Activated T-helper 1 cell treated with anti-CD3 and anti-CD28 coated beads, Interleukin-2, amount 50 U/mL, for 16 hours (primary cell): ENCODE measurements around the gene RNU7-1.
"Not testable (repeated sequence)": the region's sequence is repeated elsewhere in the genome, so short reads cannot be mapped to it uniquely, and the experiment has no call there.

Experiments used
- DNase-seq, 2 donors: peaks; one replicate each; pipeline ENCODE4 v3.0.0-alpha.2; 2020; ENCODE audit warnings: low read depth in 1 of 2, low spot score in 1 of 2

Gene RNU7-1

DNA sequence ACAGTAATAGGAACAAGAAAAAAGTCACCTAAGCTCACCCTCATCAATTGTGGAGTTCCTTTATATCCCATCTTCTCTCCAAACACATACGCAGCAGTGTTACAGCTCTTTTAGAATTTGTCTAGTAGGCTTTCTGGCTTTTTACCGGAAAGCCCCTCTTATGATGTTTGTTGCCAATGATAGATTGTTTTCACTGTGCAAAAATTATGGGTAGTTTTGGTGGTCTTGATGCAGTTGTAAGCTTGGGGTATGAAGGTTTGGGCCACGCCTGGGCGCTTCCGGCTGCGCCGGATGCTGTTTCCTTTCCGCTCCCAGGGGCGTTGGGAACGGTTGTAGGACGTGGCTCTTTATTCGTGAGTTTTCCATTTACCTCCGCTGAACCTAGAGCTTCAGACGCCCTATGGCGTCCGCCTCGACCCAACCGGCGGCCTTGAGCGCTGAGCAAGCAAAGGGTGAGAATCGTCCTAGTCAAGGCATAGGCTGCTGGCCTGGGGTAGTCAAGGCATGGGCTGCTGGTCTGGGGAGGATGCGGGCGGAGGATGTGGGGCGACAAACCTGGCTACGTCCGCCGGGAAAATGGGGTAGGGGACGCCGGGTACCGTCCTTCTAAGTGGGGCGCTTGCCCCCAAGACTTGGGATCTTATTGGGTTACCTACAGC lies at the start of gene RNU7-1, which contains the start of gene C12orf57:
Gene RNU7-1 (plus strand): TSS at position 95 of the 659 bp plus-strand sequence.
Gene C12orf57 (plus strand): TSS at position 301 of the 659 bp plus-strand sequence. CDS start 100 bp downstream, at position 401.
- DNase-seq, result peak in 1 of 2 donors; percentile 68

- no peak for DNase-seq
Observed at GRCh38 chr12:6894321-6894720, 49.3 kb upstream of the RNU7-1 start.

DNA sequence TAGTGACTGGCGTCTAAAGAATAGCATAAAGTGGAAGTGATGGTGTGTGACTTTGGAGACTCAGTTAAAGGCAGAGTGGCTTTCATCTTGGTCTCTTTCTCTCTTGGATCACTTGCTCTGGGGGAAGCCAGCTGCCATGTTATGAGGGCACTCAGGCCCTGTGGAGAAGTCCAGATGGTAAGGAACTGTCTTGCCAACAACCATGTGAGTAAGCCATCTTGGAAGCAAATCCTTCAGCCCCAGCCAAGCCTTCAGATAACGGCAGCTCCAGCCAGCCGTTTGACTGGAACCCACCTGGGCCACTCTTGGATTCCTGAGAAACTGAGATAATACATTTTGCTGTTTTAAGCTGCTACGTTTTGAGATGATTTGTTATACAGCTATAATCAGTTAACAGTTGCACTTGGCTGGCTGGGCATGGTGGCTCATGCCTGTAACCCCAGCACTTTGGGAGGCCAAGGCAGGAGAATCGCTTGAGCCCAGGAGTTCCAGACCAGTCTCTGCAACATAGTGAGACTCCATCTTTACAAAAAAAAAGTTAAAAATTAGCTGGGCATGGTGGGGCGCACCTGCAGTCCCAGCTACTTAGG lies 46.7 kb upstream of the RNU7-1 start:
- DNase-seq, result no peak

- no peak for DNase-seq
Observed at GRCh38 chr12:6899427-6899826, 44.2 kb upstream of the RNU7-1 start.

- DNase-seq, result no peak
Observed at GRCh38 chr12:6899837-6900519, 43.6 kb upstream of the RNU7-1 start.

- no peak for DNase-seq
Observed at GRCh38 chr12:6902448-6902847, 41.2 kb upstream of the RNU7-1 start.

DNA sequence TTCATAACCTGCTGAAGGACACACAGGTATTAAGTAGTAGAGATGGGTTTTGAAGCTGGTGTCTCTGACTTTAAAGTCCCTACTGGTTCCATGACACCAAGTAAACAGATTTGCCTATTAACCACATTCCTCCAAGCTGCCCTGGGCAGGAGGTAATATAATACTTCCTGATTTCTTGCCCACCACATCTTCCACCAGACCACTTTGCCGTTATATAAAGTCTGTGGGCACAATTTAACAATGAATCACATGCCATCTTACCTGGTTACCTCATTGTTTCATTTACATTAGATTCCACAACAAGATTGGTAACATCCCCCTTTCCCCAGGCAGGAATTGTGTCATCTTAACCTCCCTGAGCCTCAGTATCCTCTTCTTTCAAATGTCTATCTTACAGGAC lies 39.9 kb upstream of the RNU7-1 start:
- DNase-seq, result no peak

DNA sequence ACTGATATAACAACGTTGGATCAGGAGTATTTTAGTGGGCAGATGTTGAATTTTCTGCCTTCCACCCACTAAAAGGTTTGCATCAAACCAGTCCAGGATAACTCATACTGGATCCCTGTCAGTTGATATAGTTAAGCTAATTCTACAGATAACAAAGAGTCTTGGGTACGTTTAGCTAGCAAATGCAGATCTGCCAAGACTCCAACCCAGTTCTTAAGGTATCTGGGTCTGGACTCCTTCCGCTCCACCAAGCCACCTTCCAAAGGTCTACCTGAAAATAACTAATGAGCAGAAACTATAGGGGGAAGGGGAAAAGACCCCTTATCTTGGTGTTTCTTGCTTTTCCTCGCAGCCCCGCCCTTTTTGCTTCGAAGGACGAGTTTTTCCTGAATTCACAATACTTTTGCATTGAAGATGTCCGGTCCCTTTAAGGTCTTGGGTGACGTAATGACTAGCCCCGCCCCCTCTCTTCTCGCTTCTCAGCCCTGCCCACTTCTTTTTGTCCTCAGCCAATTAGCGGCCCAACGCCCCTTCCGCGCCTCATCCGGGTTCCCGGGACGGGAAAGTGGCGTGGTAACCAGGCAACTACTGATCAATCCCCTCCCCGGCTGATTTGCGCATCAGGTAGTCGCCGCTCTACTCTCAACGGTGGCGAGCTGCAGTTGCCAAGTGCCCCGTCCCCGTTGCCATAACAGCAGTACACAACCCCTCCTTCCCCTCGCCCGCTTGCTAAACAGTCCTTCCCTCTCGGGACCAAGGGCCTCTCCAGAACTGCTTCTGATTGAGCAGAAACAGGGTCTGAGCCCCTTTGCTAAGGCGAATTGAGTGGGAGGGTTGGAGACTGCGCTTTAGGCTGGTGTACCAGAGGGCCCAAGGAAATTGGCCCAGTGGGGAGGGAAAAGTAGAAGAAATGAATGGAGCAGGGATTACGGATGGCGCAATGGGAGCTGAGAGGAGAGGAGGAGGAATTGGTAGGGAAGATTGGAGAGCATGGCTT lies 39.0 kb upstream of the RNU7-1 start, which contains the start of gene LRRC23:
Gene LRRC23 (plus strand): TSS at position 543 of the 997 bp plus-strand sequence. CDS start 812 bp downstream, outside the sequence.
- peak; percentile 93 to 95 for DNase-seq

GRCh38 chr12:6905414-6906040 lies 38.1 kb upstream of the RNU7-1 start:
- DNase-seq, result no peak

GRCh38 chr12:6908141-6908540 lies 35.5 kb upstream of the RNU7-1 start:
- not testable (repeated sequence) for DNase-seq

DNA sequence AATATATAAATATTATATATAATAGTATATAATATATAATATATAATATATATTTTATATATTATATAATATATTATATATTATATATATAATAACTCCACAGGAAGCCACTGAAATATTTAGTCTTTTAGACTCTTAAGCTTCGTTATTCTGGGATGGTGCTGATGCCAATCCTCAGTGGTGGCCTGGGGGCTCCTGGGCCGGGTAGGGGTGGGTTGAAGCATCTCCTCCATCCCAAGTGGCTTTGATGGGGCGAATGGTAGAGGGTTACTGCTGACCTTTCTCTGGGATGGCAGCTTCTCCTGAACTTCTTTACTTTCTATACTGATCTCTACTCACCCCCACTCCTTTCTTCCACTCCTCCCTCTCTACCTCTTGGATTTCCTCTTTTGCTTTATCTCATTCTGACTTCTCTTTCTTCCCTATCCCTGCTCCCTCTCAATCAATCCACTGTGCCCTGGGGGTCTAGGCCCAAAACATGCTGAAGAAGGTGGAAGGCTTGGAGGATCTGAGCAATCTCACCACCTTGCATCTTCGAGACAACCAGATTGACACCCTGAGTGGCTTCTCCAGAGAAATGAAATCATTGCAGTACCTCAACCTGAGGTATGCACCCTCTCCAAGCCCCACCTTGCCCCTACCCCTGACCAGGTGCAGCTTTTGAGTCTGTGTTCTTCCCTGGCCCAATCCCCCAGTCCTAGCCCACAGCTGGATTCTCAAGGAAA lies 34.0 kb upstream of the RNU7-1 start:
- DNase-seq, result no peak

DNA sequence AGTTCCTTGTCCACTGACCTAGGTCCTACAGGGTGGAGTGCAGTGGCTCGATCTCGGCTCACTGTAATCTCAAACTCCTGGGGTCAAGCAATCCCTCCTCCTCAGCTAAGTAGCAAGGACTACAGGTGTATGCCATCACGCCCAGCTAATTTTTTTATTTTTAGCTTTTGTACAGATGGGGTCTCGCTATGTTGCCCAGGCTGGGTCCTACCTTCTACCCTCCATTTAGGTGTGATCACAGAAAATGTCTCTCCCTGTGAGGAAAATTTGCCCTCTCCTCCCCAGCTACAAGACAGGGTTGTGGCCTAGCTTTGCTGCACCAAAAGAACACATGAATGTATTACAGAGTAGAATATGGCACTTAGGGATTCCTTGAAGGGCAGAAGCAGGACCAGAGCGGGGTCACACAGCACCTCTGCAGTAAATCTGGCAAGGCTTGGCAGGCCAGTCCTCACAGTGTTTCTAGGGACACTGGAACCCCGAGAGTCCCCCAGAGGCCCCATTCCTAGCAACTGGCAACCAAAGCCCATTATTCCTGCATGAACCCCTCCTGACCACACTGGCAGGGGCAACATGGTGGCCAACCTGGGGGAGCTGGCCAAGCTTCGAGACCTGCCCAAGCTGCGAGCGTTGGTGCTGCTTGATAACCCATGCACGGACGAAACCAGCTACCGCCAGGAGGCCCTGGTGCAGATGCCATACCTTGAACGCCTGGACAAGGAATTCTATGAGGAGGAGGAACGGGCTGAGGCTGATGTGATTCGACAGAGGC lies 31.3 kb upstream of the RNU7-1 start:
- DNase-seq, result no peak

DNA sequence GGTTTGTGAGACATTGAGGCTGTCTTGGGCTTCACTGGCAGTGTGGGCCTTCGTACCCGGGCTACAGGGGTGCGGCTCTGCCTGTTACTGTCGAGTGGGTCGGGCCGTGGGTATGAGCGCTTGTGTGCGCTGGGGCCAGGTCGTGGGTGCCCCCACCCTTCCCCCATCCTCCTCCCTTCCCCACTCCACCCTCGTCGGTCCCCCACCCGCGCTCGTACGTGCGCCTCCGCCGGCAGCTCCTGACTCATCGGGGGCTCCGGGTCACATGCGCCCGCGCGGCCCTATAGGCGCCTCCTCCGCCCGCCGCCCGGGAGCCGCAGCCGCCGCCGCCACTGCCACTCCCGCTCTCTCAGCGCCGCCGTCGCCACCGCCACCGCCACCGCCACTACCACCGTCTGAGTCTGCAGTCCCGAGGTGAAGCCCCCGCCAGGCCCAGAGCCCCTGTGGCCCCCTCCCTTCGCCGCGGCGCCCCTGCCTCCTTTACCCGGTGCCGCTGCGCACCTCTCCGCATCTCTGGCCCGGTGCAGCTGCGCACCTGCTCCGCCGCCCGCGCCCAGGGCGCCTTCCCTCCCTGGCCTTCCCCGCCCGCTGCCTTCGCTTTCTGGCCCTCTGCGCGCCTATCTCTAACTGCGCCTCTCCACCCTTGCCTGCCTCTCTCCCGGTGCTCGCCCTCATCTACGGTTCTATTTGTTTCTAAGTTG lies 29.2 kb upstream of the RNU7-1 start, which contains the start of gene ENO2:
Gene ENO2 (plus strand): TSS at position 335 of the 701 bp plus-strand sequence. CDS start 1,253 bp downstream, outside the sequence.
- DNase-seq, result peak; percentile 69 to 77

DNA sequence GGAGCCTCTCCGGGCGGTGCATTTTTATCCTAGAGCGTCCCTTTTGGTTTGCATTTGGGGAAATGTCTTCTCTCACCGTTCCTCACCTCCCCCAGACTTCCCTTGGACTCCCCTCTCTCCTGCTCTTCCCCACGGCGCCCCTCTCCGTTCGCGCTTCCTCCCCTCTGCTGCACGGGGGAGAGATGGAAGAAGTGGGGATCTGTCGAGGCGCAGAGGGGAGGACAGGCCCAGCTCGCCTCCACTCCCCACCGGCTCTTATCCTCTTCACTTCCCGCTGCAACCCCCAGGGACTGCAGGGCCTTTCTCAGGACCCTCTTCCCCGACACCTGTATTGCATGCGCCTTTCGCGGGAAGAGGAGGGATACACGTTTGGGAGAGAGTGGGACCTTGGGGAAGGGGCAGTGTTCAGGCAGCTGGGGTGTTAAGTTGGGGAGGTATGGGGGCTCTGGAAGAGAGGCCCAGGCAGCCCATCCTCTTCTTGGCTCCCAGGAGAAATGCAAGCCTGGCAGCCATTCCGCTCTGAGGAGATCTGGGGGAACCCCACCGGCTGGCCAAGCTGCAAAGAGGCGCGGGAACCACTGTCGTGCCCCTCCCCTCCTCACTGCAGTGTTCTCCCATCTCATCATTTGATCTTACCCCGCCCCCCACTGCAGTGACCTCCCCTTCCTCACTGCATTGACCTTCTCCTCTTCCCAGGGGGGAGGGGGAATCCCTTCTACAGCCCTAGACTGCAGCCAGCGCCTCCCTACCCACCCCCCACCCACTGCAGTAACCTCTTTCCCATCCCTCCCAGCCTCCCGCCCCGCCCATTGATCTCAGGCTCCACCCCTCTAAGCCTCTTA lies 28.4 kb upstream of the RNU7-1 start:
- no peak for DNase-seq

GRCh38 chr12:6915789-6916285 lies 27.8 kb upstream of the RNU7-1 start:
- no peak for DNase-seq

GRCh38 chr12:6916426-6917200 lies 27.0 kb upstream of the RNU7-1 start:
- DNase-seq, result no peak
